ENCODE data around the gene NELFE.

- TF ChIP-seq POLR2A (IDR thresholded peaks at IDR 0.05; ENCODE audit: low read length) (peak; percentile 78), GATA1 (IDR thresholded peaks at IDR 0.05; ENCODE audit: low read depth, low read length) (no peak)
Measured at GRCh38 chr6:31958741-31959739, at the start of gene NELFE, which contains the start of gene SKIC2.
